ENCODE results near the gene MICU1. TPM values are rescaled to one million over a fixed set of nuclear protein-coding genes. Genes with fewer than 3 reads are reported as not detected.
"Not testable (repeated sequence)": the region's sequence is repeated elsewhere in the genome, so short reads cannot be mapped to it uniquely, and the experiment has no call there.

Gene MICU1
- total RNA-seq, 1 experiment from 2014 or later: 83.2 TPM

- in situ Hi-C loops (cut with HindIII; ENCODE audit: low pct_unique_long_range_greater_than_20kb, low sequenced_read_pairs): no loop called here
- DNase-seq (ENCODE audit: low read depth): no peak
Observed at GRCh38 chr10:72587568-72587967, 38.3 kb downstream of the MICU1 start.

GRCh38 chr10:72574636-72575035 lies 51.2 kb downstream of the MICU1 start:
- in situ Hi-C loops (cut with HindIII; ENCODE audit: low pct_unique_long_range_greater_than_20kb, low sequenced_read_pairs): no loop called here

GRCh38 chr10:72573079-72573478 lies 52.8 kb downstream of the MICU1 start:
- in situ Hi-C loops (cut with HindIII; ENCODE audit: low pct_unique_long_range_greater_than_20kb, low sequenced_read_pairs): no loop called here
- no peak for DNase-seq (ENCODE audit: low read depth)

More at GRCh38 chr10:72574636-72575035, 51.2 kb downstream of the MICU1 start:
- DNase-seq (ENCODE audit: low read depth): no peak

DNA sequence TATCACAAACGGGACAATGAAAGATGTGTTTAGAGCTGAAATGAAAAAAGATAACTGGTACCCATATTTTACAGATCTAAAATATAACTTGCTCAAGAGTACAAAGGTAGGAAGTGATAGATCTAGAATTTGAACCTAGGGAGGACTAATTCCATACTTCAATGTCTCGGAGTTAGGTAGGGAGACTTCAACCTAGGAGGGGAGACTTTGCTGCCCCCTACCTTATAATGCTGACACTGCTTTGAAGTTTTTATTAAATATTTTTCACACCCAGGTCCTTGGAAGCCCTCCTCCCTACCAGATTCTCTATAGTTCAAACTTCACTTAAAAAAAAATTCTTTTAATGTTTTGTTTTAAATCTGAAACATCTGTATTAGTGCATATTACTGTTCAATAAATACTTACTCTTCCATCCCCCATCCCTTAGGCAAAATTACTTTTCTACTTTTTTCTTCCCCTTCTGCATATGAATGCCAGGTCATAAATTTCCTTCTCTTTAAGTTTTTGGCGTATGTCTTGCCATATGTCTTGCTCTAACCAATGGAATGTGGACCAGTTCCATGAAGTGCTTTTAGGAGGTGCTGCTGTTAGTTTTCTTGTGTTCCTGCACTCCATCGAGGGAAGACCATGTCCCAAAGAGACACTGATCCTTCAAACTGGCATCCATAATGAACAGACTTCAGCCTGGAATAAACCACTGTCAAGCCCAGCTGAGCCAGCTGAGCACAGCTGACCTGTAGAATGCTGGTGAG lies 57.8 kb downstream of the MICU1 start:
- in situ Hi-C loops (cut with HindIII; ENCODE audit: low pct_unique_long_range_greater_than_20kb, low sequenced_read_pairs): no loop called here
- no peak for DNase-seq (ENCODE audit: low read depth)

DNA sequence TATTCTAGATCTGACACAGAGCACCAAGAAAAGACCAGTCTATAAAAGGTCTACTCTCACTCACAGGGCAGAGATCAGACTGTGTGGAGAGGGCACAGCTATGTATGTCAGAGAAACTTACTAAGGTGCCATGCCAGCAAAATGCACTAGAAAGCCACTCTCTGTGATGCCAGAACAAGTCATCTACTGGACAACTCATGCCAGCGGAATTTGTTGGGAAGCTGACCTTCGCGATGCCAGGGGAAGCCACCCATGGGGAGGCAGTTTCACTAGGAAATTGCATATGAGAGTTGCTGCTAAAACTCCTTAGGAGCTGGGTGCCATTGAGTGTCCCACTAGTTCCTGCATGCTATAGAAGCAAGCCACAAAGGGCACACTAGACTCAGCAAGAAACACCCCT lies 58.5 kb downstream of the MICU1 start:
- peak; percentile 55 for DNase-seq (ENCODE audit: low read depth)
- in situ Hi-C loops (cut with HindIII; ENCODE audit: low pct_unique_long_range_greater_than_20kb, low sequenced_read_pairs): no loop called here

- in situ Hi-C loops (cut with HindIII; ENCODE audit: low pct_unique_long_range_greater_than_20kb, low sequenced_read_pairs): no loop called here
- no peak for DNase-seq (ENCODE audit: low read depth)
Observed at GRCh38 chr10:72564596-72564995, 61.3 kb downstream of the MICU1 start.

GRCh38 chr10:72563327-72563932 lies 62.4 kb downstream of the MICU1 start:
- in situ Hi-C loops (cut with HindIII; ENCODE audit: low pct_unique_long_range_greater_than_20kb, low sequenced_read_pairs): no loop called here
- no peak for DNase-seq (ENCODE audit: low read depth)

- in situ Hi-C loops (cut with HindIII; ENCODE audit: low pct_unique_long_range_greater_than_20kb, low sequenced_read_pairs): no loop called here
Observed at GRCh38 chr10:72561745-72562166, 64.1 kb downstream of the MICU1 start.

GRCh38 chr10:72557362-72557761 lies 68.5 kb downstream of the MICU1 start:
- no peak for DNase-seq (ENCODE audit: low read depth)

More at GRCh38 chr10:72561745-72562166, 64.1 kb downstream of the MICU1 start:
- no peak for DNase-seq (ENCODE audit: low read depth)

DNA sequence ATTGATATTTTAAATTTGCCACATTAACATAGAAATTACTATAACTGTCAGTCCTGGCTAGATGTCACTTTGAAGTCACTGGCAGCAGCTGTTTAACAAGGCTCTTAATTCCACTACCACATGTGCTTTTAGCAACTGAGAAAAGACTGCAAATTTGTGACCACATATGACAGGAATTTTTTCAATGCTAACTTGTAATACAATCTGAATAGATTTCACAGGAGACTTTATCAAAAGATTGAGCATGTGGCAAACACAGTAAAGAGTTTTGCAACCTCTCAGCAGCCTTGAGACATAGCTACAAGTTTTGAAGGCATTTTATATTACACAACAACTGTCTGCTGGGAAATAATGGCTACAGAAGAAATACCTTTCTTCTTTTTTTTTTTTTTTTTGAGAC lies 73.0 kb downstream of the MICU1 start:
- in situ Hi-C loops (cut with HindIII; ENCODE audit: low pct_unique_long_range_greater_than_20kb, low sequenced_read_pairs): no loop called here
- no peak for DNase-seq (ENCODE audit: low read depth)

More at GRCh38 chr10:72557362-72557761, 68.5 kb downstream of the MICU1 start:
- in situ Hi-C loops (cut with HindIII; ENCODE audit: low pct_unique_long_range_greater_than_20kb, low sequenced_read_pairs): no loop called here

DNA sequence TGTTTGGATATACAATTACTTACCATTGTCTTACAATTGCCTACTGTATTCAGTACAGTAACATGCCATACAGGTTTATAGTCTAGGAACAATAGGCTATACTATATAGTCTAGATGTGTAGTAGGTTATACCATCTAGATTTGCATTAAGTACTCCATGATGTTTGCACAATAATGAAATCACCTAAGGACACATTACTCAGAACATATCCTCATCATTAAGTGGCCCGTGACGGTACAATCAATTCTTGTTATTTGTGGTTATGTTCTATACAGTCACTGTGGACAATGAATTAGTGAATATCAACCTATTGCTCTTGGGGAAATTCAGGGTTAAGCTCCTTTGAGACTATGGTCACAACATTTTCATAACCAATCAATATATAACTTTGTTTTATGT lies 75.6 kb downstream of the MICU1 start:
- no peak for DNase-seq (ENCODE audit: low read depth)
- in situ Hi-C loops (cut with HindIII; ENCODE audit: low pct_unique_long_range_greater_than_20kb, low sequenced_read_pairs): no loop called here

GRCh38 chr10:72545546-72545945 lies 80.3 kb downstream of the MICU1 start:
- no peak for DNase-seq (ENCODE audit: low read depth)
- in situ Hi-C loops (cut with HindIII; ENCODE audit: low pct_unique_long_range_greater_than_20kb, low sequenced_read_pairs): no loop called here

DNA sequence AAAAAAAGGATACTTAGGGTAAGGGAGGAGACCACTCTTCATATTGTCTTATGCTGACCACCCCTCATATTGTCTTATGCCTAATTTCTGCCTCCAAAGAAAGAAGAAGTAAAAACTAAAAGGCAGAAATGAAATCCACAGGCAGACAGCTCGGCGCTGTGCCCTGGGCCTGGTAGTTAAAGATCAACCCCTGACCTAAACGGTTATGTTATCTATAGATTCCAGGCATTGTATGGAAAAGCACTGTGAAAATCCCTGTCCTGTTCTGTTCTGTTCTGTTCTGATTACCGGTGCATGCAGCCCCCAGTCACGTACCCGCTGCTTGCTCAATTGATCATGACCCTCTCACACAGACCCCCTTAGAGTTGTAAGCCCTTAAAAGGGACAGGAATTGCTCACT lies 82.0 kb downstream of the MICU1 start:
- in situ Hi-C loops (cut with HindIII; ENCODE audit: low pct_unique_long_range_greater_than_20kb, low sequenced_read_pairs); DNase-seq (ENCODE audit: low read depth): not testable (repeated sequence)

DNA sequence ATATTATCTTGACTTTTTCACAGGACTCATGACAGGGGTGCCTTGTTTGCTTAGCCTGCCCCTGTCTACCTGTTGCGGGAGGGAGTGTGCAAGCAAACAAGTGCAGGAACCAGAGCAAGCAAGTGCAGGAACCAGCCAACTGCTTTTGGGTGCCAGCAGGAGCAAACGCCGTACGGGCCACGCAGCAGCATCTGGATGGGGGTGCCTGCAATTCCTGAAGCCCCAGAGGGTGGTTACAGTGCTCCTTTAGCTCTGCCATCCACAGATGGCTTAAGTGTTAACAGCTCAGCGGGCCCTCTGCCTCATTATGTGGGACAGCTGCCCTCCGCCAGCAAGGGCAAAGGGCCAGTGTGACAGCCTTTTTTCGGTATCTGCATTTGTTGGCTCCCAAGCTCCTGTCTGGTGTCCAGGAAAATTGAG lies 83.5 kb downstream of the MICU1 start:
- in situ Hi-C loops (cut with HindIII; ENCODE audit: low pct_unique_long_range_greater_than_20kb, low sequenced_read_pairs): no loop called here
- DNase-seq (ENCODE audit: low read depth): no peak

DNA sequence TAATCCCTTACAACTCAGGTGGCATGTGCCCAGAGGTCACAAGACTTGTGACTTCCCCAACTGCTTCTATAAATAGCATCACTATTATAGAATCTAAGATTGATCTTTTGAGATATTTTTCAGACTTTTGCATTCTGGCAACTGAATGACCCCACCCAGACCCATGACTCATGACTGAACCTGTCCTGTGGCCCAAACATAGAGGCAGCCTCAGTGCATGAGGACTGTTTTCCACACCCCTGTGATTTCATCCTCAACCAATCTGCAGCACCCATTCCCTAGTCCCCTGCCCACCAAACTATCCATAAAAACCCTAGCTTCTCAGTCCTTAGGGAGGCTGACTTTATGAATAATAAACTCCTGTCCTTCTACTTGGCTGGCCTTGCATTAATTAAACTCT lies 84.5 kb downstream of the MICU1 start:
- in situ Hi-C loops (cut with HindIII; ENCODE audit: low pct_unique_long_range_greater_than_20kb, low sequenced_read_pairs): no loop called here
- DNase-seq (ENCODE audit: low read depth): no peak

- no peak for DNase-seq (ENCODE audit: low read depth)
- in situ Hi-C loops (cut with HindIII; ENCODE audit: low pct_unique_long_range_greater_than_20kb, low sequenced_read_pairs): no loop called here
Observed at GRCh38 chr10:72540193-72540807, 85.6 kb downstream of the MICU1 start.

DNA sequence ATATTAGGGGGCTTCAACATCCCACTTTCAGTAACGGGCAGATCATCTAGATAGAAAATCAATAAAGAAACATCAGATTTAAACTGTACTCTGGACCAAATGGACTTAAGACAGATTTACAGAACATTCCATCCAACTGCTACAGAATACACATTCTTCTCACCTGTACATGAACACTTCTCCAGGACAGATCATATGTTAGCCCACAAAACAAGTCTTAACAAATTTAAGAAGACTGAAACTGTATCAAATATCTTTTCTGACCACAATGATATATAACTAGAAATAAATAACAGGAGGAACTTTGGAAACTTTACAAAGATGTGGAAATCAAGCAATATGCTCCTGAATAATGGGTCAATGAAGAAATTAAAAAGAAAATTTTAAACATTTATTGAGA lies 86.7 kb downstream of the MICU1 start:
- in situ Hi-C loops (cut with HindIII; ENCODE audit: low pct_unique_long_range_greater_than_20kb, low sequenced_read_pairs): no loop called here
- no peak for DNase-seq (ENCODE audit: low read depth)

DNA sequence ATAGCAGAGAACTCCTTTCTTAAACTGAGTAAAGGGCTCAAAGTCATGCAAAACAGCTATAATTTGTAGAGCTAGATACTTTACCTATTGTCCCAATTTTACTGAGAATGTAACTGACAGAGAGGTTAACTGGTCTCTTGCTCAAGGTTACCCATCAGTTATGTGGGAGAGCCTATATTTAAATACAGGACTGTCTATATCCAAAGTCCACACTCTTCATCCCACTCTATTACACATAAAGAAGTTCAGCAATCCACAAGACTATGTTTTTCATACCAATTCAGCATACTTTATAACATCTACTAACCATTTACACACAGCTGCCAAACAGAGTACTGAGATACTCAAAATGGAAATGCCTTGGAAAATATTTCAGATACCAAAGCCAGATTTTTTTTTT lies 100.2 kb downstream of the MICU1 start:
- DNase-seq (ENCODE audit: low read depth): no peak
- in situ Hi-C loops (cut with HindIII; ENCODE audit: low pct_unique_long_range_greater_than_20kb, low sequenced_read_pairs): no loop called here

- in situ Hi-C loops (cut with HindIII; ENCODE audit: low pct_unique_long_range_greater_than_20kb, low sequenced_read_pairs): no loop called here
- peak; percentile 66 for DNase-seq (ENCODE audit: low read depth)
Observed at GRCh38 chr10:72525277-72525676, 100.6 kb downstream of the MICU1 start.
